ENCODE data around the gene PRAMEF5. TPM values are rescaled to one million over a fixed set of nuclear protein-coding genes. Genes with fewer than 3 reads are reported as not detected.
"Not testable (repeated sequence)": the region's sequence is repeated elsewhere in the genome, so short reads cannot be mapped to it uniquely, and the experiment has no call there.

Gene PRAMEF5
- polyA plus RNA-seq (ENCODE audit: insufficient read length): not detected
- long read RNA-seq, donor 1: 0 reads
- long read RNA-seq, donor 2: 0 reads
- long read RNA-seq, donor 3: 0 reads
- long read RNA-seq, donor 4: 0 reads
- long read RNA-seq, donor 5: 0 reads
- long read RNA-seq, donor 6: 0 reads
- long read RNA-seq, donor 7: 0 reads
- long read RNA-seq, donor 8: 0 reads

DNA sequence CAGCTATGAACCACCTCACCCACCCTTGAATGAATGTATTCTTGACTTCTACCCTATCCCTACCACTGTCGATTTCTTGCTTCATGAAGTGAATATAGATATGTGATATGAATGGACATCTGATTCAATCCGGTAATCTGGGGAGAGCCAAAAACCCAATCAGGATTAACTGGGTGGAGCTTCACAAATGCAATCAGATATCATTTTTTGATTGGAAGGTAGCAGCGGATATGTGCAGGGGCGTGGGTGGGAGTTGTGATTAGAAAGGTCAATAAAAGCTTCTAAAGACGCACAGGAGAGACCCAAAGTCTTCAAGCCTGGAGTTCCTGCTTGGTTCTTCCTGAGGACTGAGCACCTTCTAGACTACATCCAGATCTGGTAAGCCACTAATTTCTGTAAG lies at the start of gene PRAMEF5:
Gene PRAMEF5 (plus strand): TSS at position 301 of the 400 bp plus-strand sequence. CDS start 5,071 bp downstream, outside the sequence.
- not testable (repeated sequence) for DNase-seq

DNA sequence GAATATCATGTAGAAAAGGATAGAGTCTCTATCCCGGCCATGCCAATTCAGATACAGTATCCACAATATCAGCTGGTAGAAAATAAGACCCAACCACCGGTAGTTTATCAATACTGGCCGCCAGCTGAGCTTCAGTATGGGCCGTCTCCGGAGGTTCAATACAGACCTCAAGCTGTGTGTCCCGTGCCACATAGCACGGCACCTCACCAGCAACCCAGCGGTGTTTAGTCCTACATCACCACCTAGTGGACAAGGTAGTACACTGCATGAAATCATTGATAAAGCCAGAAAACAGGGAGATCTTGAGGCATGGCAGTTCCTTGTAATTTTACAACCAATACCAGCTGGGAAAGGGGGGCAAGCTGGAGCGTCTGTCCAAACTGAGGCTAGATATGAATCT lies 45.3 kb upstream of the PRAMEF5 start:
- DNase-seq: not testable (repeated sequence)

DNA sequence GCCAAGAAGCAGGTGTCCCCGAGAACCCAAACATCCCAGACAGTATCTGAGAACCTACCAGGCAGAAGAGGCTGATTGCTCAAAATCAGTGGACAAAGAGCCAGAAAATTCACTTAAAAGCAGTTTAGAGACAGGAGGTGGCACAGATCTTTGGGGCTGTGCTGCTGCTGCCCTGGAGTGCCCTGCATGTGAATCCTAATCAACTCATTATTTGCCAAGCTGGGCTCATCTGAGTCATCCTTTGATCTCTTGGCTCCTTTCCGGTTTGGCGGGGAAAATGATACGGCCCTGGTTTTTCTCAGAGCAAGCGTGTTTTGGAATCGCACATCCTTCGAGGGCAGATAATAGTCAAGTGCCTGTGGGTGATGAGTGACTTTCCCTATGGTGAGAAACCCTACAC lies 37.4 kb upstream of the PRAMEF5 start:
- DNase-seq: not testable (repeated sequence)

DNA sequence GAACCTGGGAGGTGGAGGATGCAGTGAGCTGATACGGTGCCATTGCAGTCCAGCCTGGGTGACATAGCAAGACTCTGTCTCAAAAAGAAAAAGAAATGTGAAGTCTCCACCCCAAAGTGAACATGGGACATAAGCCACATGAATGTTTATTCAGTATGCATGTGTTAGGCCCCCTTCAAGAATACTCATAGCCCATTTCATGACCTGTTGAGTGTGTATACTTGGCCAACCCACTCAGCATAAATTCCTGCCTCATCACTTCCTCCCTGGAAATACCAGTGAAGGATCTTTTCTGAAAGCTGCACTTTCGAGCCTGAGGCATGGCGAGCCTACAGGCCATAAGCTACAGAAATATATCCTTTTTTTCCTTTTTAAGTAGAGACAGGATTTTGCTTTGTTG lies 34.8 kb upstream of the PRAMEF5 start:
- not testable (repeated sequence) for DNase-seq

DNA sequence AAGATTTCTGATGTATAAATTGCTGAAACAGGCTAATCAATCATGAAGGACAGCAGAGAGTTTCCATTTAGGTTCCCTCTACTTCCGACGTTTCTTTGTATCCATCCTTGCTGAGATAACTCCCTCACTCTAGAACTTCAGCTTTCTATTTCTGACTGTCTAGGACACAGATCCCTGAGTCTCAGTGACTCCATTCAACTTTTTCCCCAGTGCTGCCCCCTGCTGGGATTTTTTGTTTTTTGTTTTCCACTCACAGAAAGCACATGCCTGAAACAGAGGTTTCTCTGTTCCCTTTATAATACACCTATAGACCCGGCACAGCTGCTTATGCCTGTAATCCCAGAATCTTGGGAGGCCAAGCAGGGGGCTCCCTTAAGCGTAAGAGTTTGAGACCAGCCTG lies 31.2 kb upstream of the PRAMEF5 start:
- DNase-seq: not testable (repeated sequence)

DNA sequence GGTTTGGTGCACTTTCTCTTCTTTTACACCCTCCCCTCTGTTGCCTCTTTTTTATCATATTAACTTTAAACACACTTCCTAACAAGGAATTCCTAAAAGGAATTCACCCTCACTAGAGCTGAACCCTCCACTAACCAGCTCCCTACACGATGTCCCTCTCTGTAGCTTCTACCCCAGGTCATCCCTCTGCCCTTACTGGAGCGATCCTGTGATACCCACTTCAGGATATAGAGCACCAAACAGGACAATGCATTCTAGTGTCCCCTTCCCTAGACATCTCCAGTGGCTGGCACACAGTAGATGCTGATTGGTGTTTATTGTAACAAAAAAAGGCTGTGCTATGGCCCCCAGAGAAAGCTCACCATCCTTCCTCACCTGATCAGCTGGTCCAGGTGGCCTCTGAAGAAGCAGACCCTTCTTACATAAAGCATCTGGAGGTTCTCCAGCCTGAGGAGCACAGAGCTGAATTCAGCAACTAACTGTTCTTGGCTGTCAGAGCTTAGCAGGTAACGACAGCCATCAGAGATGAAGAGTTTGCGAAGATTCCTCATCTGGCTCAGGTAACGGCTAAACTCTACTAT lies 29.4 kb upstream of the PRAMEF5 start:
- no peak for DNase-seq

DNA sequence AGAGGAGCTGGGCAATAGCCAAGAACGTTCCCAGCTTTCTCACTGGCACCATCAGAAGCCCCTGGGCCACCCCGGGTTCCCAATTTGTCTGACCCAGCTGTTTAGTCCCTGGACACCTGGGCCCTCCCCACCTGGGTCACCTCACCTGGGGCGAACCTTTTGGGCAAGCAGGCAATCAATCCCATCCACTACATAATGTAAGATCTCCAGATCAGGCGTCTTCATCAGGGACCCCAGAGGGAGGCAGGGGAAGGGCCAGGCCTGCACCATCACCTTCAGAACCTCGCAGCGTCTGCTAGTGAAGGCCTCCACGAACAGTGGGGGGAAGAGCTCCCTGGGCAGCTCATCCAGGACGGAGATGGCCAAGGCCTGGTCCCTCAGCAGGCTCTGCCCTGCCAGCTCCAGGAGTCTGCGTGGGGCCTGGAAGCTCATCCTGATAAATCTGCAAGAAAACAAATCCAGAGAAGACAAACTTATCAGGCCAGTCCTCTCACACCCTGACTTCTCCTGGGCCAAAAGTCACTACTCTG lies 28.3 kb upstream of the PRAMEF5 start, which contains the start of gene PRAMEF18:
Gene PRAMEF18 (minus strand): TSS at position 480 of the 530 bp plus-strand sequence. CDS start 48 bp downstream, at position 432.
- not testable (repeated sequence) for DNase-seq

DNA sequence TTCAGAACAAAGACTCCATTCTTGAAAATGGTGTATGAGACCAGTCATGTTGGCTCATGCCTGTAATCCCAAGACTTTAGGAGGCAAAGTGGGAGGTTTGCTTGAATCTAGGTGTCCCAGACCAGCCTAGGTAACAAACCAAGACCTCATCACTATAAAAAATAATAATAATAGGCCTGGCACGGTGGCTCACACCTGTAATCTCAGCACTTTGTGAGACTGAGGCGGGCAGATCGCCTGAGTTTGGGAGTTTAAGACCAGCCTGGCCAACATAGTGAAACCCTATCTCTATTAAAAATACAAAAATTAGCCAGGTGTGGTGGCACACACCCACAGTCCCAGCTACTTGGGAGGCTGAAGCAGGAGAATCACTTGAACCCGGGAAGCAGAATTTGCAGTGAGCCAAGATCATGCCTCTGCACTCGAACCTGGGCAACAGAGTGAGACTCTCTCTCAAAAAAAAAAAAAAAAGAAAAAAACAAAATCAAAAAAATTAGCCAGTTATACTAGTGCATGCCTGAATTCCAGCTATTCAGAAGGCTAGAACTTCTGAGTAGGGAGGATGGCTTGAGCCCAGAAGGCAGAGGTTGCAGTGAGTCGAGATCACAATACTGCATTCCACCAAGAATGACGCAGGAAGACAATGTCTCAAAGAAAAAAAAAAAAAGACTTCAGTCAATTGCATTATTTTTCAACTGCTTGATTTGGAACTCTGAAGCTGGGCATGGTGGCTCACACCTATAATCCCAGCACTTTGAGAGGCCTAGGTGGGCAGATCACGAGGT lies 26.5 kb upstream of the PRAMEF5 start:
- DNase-seq: not testable (repeated sequence)

DNA sequence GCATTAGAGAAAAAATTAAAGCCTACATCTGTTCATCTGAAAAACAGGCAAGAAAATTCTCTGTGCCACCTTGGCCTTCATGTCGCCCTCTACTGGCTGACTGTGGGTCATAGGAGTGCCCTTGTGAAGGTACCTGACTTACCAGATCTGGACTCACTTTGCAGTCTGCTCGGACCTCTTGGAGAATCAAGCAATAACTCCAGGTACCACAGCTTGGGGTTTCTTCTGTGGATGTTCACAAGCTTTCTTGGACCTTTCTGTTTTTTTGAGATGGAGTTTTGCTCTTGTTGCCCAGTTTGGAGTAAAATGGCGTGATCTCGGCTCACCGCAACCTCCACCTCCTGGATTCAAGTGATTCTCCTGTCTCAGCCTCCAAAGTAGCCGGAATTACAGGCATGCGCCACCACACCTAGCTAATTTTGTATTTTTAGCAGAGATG lies 25.6 kb upstream of the PRAMEF5 start:
- DNase-seq: no peak

DNA sequence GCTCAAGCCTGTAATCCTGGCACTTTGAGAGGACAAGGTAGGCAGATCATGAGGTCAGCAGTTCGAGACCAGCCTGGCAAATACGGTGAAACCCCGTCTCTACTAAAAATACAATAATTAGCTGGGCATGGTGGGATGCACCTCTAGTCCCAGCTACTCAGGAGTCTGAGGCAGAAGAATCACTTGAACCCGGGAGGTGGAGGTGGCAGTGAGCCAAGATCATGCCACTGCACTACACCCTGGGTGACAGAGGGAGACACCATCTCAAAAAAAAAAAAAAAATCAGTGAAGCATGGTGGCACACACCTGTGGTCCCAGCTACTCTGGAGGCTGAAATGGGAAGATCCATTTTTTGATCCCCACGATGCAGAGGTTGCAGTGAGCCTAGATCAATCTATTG lies 23.9 kb upstream of the PRAMEF5 start:
- not testable (repeated sequence) for DNase-seq

DNA sequence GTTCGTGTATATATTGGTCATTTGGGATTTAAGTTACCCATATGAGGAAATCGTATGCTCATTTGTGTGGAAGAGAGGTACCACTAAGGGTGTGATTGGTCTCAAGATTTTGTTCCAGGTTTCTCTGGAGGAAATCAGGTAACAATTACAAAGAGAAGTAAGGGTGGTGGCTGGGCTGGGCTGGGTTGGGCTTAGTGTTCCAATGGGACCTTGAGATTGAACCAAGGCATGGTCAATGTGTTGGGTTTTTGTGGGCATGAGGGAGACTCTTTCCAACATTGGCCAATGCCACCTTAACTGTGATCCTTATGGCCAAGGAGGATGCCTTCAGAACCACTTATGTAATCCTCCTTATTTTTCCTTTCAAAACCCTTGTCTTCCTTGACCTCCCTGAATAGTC lies 23.4 kb upstream of the PRAMEF5 start:
- not testable (repeated sequence) for DNase-seq

DNA sequence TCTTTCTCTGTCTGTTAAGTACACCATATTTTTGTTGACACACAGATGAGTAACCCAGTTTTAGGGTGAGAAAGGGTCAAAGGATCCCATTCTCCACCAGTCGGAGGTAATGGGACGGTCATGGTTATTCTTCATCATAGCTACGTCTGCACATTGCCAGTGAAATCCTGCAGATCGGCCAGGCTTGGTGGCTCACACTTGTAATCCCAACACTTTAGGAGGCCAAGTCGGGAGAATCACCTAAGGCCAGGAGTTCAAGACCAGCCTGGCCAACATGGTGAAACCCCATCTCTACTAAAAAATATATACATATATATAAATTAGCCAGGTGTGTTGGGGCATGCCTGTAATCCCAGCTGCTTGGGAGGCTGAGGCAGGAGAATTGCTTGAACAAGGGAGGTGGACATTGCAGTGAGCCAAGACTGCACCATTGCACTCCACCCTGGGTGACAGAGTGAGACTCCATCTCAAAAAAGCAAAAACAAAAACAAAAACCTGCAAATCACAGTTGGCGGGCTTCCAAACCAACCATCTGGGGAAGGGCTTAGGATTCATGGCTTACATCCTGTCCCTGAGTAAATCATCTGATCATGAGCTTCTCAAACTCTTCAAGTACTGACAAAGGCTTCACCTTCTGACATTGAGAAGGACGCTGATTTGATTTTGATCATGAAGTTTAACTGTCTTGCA lies 22.8 kb upstream of the PRAMEF5 start:
- not testable (repeated sequence) for DNase-seq

DNA sequence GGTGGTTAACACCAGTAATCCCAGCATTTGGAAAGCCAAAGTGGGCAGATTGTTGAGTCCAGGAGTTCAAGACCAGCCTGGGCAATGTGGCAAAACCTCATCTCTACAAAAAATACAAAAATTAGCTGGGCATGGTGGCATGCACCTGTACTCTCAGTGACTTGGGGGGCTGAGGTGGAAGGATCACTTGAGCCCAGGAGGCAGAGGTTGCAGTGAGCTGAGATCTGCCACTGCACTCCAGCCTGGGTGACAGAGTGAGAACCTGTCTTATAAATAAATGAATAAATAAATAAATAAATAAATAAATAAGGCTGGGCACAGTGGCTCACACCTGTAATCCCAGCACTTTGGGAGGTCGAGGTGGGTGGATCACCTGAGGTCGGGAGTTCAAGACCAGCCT lies 21.9 kb upstream of the PRAMEF5 start:
- not testable (repeated sequence) for DNase-seq

DNA sequence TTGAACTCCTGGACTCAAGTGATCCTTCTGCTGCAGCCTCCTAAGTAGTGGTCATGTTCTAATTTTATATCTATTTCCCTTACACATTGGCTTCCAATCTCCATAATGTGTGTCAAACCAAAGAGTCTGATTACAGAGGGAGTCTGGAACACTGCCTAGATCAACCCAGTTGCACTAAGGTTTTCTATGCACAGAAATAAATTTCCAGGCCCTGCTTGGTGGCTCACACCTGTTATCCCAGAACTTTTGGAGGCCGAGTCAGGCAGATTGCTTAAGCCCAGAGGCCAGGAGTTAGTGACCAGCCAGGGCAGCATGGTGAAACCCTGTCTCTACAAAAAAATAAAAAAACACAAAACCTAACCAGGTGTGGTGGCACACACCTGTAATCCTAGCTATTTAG lies 19.9 kb upstream of the PRAMEF5 start:
- DNase-seq: peak; percentile 3

DNA sequence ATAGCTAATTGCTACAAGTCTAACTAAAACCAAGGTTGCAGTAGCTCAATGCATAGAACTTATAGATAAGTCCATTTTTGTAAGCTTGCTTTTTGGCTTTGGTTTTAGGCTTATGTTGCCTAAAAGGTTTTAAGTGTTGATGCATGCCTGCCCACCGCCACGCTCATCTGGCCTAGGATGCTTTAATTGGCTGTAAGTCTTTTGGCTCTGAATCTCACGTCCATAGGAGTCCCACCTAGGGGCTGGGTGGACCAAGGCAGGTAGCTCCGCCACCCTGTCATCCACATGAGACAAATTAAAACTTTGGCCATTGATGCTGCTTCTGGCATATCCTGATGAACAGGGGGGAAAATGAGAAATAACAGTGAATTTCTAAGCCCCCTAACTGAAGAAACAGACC lies 16.4 kb upstream of the PRAMEF5 start:
- not testable (repeated sequence) for DNase-seq

DNA sequence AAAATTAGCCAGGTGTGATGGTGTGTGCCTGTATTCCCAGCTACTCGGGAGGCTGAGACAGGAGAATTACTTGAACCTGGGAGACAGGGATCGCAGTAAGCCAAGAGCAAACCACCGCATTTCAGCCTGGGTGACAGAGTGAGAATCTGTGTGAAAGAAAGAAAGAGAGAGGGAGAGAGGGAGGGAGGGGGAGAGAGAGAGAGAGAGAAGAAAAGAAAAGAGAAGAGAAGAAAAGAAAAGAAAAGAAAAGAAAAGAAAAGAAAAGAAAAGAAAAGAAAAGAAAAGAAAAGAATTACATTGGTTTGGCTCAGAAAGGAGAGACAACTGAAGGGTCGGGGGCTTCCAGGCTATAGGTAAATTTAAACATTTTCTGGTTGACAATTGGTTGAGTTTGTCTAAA lies 14.4 kb upstream of the PRAMEF5 start:
- not testable (repeated sequence) for DNase-seq

DNA sequence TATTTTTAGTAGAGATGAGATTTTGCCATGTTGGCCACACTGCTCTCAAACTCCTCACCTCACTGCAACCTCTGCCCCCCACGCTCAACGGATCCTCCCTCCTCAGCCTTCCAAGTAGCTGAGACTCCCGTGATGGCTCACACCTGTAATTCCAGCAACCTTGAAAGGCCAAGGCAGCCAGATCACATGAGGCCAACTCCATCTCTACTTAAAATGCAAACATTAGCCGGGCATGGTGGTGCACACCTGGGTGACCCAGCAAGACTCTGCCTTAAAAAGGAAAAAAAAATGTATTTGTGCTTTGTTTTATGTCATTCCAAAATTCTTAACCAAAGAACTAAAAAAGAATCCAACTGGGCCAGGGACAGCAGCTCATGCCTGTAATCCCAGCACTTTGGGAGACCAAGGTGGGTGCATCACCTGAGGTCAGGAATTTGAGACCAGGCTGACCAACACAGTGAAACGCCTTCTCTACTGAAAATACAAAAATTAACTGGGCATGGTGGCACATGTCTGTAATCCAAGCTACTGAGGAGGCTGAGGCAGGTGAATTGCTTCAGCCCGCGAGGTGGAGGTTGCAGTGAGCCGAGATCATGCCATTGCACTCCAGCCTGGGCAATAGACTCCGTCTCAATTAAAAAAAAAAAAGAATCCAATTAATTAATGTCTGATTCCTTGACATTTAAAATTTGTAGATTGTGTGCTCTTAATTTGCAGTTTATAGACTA lies 10.3 kb upstream of the PRAMEF5 start:
- DNase-seq: not testable (repeated sequence)

DNA sequence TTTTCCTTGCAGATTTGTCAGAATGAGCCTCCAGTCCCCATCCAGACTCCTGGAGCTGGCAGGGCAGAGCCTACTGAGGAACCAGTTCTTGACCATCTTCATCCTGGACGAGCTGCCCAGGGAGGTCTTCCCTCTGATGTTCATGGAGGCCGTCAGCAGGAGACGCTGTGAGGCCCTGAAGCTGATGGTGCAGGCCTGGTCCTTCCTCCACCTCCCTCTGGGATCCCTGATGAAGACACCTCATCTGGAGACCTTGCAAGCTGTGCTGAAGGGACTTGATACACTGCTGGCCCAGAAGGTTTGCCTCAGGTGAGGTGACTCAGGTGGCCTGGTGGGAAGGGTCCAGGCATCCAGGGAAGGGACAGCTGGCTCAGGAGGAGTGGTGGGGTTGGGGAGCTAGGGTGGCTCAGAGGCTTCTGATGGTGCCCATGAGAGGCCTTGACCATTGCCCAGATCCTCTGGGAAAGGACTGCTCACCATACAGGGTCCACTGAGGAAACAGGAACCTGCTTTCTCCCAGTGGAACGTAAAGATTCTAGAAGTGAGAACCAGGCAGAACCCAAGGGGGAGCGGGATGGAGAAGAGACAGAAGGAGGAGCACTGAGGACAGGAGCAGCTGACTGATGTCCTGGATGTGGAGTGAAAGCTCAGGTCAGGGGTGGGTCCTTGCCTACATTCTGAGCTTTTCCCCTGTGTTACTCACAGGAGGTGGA lies 8.0 kb upstream of the PRAMEF5 start:
- DNase-seq: not testable (repeated sequence)

DNA sequence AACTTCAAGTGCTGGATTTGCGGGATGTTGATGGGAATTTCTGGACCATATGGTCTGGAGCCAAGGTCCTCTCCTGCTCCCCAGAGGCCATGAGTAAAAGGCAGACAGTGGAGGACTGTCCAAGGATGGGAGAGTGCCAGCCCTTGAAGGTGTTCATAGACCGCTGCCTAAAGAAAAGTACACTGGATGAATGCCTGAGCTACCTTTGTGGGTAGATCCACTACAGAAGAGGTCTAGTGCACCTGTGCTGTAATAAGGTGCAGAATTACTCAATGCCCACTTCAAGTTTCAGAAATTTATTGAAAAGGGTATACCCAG lies 7.5 kb upstream of the PRAMEF5 start:
- DNase-seq: not testable (repeated sequence)

DNA sequence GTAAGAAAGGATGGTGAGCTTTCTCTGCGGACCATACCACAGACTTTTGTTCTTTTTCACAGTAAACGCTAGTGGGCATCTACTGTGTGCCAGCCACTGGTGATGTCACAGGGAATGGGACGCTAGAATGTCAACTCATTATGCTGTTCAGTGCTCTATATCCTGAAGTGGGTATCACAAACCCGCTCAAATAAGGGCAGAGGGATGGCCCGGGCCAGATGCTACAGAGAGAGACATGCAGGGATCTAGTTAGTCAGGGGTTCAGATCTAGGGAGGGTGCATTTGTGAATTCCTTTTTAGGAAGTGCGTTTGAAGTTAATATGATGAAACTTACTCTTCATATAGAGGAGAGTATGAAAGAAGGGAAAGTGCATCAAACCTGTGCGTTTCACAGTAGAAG lies 6.9 kb upstream of the PRAMEF5 start:
- DNase-seq: not testable (repeated sequence)

DNA sequence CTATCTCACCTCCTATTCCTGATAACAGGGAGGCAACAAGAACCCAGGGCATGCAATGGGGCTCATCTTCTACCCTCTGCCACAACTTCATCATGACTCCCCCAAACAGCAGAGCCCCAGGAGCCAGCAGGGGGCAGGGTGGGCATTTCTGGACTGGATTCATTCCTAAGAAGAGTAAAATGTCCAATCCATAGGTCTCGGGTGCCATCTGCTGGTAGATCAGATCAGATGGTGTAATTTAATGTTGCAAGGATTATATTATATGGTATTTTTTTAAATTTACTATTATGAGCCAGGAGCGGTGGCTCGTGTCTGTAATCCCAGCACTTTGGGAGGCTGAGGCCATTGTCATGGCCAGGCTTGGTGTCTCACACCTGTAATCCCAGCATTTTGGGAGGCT lies 11.1 kb downstream of the PRAMEF5 start:
- not testable (repeated sequence) for DNase-seq

Measured in left kidney (tissue), 8 donors.